Activated T-helper 1 cell treated with Interleukin-2 at 50 U/mL for 16 hours (primary cell): Measurements from ENCODE around the gene CIT.

Source experiments
- DNase-seq: peaks from one replicate; pipeline ENCODE4 v3.0.0-alpha.2; 2020; ENCODE audit warnings: low read depth

CIT gene

GRCh38 chr12:119804011-119804641, 73.0 kb downstream of the CIT start:
- DNase-seq = no peak

- DNase-seq = no peak
Observed at GRCh38 chr12:119803381-119803791, 73.7 kb downstream of the CIT start.

GRCh38 chr12:119802472-119802871, 74.6 kb downstream of the CIT start:
- DNase-seq = no peak

- no peak for DNase-seq
Observed at GRCh38 chr12:119797090-119797489, 80.0 kb downstream of the CIT start.

- DNase-seq = no peak
Observed at GRCh38 chr12:119796292-119796691, 80.8 kb downstream of the CIT start.

GRCh38 chr12:119791453-119791852, 85.7 kb downstream of the CIT start:
- no peak for DNase-seq

GRCh38 chr12:119788786-119789185, 88.3 kb downstream of the CIT start:
- DNase-seq = no peak

GRCh38 chr12:119786539-119786938, 90.6 kb downstream of the CIT start:
- no peak for DNase-seq

- DNase-seq = no peak
Observed at GRCh38 chr12:119784673-119785072, 92.4 kb downstream of the CIT start.

GRCh38 chr12:119783787-119784186, 93.3 kb downstream of the CIT start:
- no peak for DNase-seq

GRCh38 chr12:119781804-119782203, 95.3 kb downstream of the CIT start:
- no peak for DNase-seq

- DNase-seq = no peak
Observed at GRCh38 chr12:119780786-119781434, 96.2 kb downstream of the CIT start.

GRCh38 chr12:119775246-119775895, 101.7 kb downstream of the CIT start:
- no peak for DNase-seq

- no peak for DNase-seq
Observed at GRCh38 chr12:119772431-119772830, 104.7 kb downstream of the CIT start.

GRCh38 chr12:119770146-119770545, 107.0 kb downstream of the CIT start:
- no peak for DNase-seq

- DNase-seq = no peak
Observed at GRCh38 chr12:119762619-119763018, 114.5 kb downstream of the CIT start.

GRCh38 chr12:119758722-119759121, 118.4 kb downstream of the CIT start:
- DNase-seq = no peak

GRCh38 chr12:119758234-119758633, 118.9 kb downstream of the CIT start:
- DNase-seq = no peak

GRCh38 chr12:119751961-119752360, 125.2 kb downstream of the CIT start:
- DNase-seq = no peak

- DNase-seq = no peak
Observed at GRCh38 chr12:119749666-119750065, 127.5 kb downstream of the CIT start.

GRCh38 chr12:119748497-119748896, 128.6 kb downstream of the CIT start:
- no peak for DNase-seq

GRCh38 chr12:119746169-119746568, 131.0 kb downstream of the CIT start:
- DNase-seq = no peak

- no peak for DNase-seq
Observed at GRCh38 chr12:119744900-119745606, 132.1 kb downstream of the CIT start.
